Measurements from ENCODE around the gene EFL1.
"Not testable (repeated sequence)": the region's sequence is repeated elsewhere in the genome, so short reads cannot be mapped to it uniquely, and the experiment has no call there.

DNA sequence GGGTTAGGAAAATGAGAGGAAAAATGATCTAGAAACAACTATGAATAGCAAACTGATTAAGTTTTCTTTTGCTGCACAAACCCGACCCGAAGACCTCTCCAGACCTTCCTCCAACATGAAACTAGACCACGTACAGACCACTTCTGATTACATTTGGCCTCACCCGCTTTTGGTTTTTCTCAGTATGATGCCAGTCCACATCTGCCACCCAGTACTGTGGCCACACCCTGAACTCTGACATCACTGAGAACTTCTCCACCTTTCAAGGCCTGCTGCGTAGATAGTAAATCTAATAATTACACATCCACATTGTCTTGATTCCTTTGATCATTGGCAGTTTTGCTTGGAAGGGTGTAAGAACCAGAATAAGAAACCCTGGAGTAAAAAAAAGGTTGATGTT lies 16.6 kb downstream of the EFL1 start:
- TF ChIP-seq, protein P1, sequence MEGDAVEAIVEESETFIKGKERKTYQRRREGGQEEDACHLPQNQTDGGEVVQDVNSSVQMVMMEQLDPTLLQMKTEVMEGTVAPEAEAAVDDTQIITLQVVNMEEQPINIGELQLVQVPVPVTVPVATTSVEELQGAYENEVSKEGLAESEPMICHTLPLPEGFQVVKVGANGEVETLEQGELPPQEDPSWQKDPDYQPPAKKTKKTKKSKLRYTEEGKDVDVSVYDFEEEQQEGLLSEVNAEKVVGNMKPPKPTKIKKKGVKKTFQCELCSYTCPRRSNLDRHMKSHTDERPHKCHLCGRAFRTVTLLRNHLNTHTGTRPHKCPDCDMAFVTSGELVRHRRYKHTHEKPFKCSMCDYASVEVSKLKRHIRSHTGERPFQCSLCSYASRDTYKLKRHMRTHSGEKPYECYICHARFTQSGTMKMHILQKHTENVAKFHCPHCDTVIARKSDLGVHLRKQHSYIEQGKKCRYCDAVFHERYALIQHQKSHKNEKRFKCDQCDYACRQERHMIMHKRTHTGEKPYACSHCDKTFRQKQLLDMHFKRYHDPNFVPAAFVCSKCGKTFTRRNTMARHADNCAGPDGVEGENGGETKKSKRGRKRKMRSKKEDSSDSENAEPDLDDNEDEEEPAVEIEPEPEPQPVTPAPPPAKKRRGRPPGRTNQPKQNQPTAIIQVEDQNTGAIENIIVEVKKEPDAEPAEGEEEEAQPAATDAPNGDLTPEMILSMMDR (IDR thresholded peaks at IDR 0.05 in 4 of 5, conservative IDR thresholded peaks at IDR 0.05 in 1 of 5): not testable (repeated sequence)
- not testable (repeated sequence) for TF ChIP-seq POLR2A (IDR thresholded peaks at IDR 0.05)

All from gastrocnemius medialis (tissue), 4 donors.